ENCODE results near the gene FHAD1.
"Not testable (repeated sequence)": the region's sequence is repeated elsewhere in the genome, so short reads cannot be mapped to it uniquely, and the experiment has no call there.

The FHAD1 gene

GRCh38 chr1:15277933-15278332, 30.9 kb downstream of the FHAD1 start:
- no peak for DNase-seq

DNA sequence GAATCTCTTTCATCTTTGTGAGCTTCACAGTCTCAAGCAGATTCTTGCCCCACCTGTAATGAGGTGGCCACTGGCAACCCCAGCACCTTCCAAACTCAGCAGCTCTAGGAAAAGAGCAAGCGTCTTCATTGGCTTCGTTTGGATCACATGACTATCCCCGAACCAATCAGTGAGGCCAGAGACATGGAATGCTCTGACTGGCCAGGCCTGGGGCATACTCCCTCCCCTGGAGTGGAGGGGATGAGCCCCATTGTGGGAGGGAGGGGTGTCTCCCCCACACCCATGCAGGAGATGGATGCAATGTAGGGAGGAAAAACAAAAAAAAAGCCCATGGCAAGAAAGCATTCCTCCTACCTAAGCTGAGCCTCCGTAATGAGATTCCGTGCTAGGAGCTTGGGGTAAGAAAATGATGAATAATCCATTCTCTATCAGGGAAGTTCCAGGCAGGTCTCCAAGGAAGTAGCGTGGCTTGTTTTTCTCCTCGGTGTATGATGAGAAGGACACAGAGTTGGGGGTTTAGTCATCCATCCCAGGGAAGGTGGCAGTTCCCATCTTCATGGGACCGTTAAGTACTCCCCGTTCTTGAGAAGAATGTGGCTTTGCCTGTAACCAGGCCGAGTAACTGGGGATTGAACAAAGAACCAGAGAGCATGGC, 32.7 kb downstream of the FHAD1 start:
- no peak for DNase-seq

- no peak for DNase-seq
Observed at GRCh38 chr1:15280416-15280815, 33.4 kb downstream of the FHAD1 start.

DNA sequence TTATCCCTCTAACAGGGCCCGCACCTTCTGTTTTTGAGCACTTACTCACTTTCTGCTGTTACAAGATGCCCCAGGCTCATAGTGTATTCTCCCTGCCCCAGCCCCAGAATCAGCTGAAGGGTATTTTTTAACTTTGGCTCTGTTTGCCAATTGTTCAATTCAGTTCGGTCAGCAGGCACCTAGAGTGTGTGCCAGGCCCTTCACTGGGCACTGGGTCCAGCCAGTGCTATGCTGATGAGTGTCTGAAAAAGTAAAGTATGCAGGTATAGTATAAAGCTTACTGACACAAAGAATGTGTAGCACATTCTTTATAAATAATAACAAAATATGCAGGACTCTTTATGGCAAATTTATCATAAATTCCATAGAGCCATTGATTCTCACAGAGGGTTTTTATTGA, 35.0 kb downstream of the FHAD1 start:
- no peak for DNase-seq

DNA sequence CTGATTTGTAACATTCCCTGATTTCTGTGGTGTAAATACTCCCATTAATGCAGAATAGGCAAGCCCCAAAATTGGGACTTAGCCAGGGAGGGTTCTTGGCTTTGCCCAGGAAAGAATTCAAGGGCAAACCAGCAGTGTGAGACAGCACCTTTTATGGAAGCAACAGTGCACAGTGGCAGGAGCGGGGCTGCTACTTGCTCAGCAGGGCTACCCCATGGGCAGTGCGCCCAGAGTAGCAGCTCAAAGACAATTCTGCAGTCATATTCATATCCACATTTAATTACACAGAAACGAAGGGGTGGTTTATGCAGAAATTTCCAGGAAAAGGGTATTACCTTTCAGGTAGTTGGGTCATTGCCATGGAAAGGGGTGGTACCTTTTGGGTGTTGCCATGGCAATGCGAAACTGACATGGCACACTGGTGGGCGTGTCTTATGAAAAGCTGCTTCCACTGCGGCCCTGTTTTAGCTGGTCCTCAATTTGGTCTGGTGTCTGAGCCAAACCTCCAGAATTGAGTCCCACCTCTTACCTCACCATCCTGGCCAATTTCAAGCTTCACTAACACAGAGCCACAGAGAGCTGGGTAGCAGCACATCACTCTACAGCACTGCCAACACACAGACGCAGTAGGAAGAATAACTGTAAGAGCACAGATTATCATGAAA, 35.9 kb downstream of the FHAD1 start:
- peak; percentile 8 for DNase-seq

GRCh38 chr1:15283526-15283925, 36.5 kb downstream of the FHAD1 start:
- DNase-seq: peak; percentile 48

DNA sequence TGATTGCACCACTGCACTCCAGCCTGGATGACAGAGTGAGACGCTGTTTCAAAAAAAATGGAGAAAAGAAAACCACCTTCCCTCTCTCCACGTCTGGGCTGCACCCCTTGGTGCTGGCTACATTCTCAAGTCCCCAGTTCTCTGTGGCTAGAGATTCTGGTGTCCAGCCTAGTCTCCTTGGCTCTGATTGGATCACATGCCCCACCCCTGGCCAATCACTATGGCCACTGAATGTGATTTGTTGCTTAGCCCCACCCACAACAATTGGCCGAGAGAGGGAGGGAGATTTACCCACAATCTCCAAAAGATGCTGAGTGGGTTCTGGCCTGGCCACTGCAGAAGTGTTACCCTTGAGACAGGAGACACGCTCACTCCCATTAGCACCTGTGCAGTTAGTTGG, 39.4 kb downstream of the FHAD1 start:
- no peak for DNase-seq

DNA sequence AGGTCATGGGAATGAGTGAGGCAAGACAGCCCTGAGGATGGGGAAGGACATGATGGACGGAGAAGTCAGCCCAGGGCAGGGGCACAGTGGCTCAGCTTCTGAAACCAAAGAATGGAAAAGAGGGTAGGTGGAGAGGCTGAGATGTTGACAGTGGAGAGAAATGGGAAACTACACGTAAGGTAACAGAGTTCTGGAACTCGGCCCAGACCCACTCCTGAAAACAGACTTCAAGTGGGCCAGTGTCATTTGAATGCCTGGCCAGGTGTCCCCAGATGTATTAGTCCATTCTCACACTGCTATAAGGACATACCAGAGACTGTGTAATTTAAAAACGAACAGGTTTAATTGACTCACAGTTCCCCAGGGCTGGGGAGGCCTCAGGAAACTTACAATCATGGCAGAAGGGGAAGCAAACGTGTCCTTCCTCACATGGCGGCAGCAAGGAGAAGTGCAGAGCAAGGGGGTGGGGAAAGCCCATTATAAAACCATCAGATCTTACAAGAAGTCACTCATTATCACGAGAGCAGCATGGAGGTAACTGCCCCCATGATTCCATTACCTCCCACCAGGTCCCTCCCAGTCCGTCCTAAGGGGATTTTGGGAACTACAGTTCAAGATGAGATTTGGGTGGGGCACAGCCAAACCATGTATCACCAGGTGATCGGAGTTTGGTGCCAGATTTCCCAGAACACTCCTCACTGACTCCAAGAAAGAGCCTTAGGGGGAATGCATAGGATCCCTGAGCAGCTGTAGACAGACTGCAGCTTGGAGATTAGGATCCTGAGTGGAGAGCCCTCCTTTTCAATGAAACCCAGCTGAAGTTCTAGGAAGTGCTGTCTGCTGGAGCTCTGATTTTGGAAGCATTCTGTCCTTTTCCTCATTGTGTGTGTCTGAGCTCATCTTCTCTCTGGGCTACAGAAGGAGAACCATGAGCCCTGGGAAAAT, 40.3 kb downstream of the FHAD1 start:
- no peak for DNase-seq

DNA sequence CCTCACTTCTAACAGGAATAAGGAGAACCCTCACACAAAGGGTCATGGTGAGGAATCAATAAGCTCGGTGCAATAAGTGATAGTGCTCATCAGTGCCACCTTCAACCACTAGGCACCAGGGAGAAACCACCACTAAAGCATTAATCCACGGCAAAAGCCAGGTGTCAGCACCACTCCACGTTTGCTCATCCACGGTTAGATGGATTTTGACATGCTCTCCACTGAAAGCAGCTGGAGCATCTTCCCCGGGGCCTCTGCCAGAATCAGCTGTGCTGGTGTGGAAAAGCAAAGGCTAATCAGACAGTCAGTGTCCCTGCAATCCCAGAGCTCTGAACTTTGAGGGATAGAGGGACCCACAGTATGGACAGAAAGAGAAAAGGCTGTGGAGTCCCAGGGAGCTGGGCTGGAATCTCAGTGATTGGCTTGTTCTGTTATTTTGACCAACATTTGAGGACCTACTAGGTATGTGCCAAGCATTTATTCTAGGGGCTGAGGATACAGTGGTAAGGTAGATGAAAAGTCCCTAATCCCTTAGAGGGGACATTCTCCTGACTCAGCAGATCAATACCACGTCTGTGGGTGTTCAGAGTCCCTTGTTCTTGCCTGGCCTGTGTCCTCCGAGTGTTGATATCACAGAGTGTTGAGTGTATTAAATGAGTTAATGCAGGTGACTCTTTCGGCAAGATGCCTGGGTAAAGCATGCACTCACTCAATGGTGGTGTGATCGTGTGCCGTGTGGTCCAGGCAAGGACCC, 41.3 kb downstream of the FHAD1 start:
- DNase-seq: peak; percentile 81

GRCh38 chr1:15289251-15289651, 42.2 kb downstream of the FHAD1 start:
- no peak for DNase-seq

DNA sequence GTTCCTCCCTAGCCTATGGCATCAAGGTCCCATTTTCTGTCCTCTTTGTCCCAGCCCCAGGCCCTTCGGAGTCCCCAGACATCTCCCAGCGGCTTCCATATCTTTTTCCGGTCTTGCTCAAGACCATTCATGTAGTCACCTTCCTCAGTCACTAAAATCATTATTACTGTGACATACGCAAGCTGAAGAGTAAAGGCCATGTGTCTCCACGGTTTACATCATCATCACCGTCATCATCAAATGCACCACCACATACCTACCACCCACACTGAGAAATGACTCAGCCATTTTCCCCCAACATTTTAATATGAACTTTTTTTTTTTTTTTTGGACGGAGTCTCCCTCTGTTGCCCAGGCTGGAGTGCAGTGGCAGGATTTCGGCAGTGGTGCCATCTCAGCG, 43.4 kb downstream of the FHAD1 start:
- no peak for DNase-seq

DNA sequence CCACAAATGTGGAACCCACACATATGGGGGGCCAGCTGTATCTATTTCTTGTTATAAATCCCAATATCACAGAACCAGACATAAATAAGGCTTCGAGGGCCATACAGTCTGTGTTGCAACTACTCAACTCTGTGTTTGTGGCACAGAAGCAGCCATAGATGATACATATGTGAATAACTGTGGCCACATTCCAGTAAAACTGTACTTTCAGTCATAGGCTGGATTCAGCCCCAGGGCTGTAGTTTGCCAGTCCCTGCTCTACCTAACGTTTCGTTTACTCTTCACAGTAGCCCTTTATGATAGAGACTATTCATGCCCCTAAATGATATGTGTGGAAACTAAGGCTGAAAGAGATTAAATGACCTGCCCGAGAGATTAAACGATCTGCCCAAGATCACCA, 48.7 kb downstream of the FHAD1 start:
- no peak for DNase-seq

GRCh38 chr1:15296585-15297321, 49.7 kb downstream of the FHAD1 start:
- DNase-seq: peak; percentile 7

DNA sequence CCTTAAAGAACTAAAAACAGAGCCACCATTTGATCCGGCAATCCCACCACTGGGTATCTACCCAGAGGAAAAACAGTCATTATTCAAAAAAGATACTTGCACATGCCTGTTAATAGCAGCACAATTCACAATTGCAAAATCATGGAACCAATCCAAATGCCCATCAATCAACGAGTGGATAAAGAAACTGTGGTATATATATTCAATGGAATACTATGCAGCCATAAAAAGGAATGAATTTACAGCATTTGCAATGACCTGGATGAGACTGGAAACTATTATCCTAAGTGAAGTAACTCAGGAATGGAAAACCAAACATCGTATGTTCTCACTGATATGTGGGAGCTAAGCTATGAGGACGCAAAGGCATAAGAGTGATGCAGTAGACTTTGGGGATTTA, 51.0 kb downstream of the FHAD1 start:
- DNase-seq: not testable (repeated sequence)

DNA sequence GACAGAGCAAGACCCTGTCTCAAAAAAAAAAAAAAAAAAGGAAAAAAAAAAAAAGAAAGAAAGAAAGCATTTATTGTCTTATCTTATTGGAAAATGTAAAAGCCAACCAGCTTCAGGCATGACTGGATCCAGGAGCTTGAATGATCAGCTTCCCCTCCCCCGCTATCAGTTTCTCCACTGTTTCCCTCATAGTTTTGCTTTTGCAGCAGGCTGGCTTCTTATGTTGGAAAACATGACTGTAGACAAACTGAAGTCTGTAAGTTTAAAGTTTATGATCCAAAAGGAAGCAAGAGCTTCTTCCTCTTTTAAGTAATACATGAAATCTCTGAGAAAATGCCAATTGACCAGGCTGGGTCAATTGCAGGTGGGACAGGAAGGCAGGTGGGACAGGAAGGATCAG, 52.2 kb downstream of the FHAD1 start:
- no peak for DNase-seq

DNA sequence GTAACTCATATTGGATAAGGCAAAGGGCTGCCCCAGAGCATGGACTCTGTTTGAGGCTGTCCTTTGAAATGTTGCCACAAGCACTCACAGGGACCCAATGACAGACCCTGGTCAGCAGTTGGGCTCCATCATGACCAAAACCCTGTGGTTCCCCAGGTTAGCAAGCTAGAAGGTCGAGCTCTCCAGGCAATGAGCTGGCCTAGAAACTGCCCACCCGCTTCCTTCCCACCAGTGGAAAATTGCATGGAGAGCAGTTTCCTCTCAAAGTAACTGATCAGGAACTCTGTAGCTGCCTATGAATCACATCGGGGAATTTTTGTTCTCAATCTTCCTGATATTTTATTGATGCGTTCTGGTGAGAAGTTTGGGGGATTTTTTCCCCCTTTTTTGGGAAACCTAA, 52.8 kb downstream of the FHAD1 start:
- DNase-seq: no peak

DNA sequence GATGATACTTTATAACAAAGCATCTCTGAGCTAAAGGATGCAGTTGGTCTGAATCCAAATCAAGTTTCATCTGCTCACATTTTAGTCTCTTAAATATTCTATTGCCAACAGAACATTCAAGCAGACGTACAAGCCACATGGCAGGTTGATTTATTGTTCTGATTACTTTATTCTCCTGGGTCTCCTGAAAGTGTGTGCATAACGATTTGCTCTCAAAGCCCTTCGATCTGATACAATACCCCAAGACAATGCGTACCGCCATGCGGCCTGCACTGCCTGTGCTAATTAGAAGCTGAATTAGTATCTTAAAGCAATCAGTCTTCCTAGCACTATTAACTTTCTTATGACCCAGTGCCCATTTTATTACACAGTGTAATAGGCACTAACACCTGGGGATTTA, 56.9 kb downstream of the FHAD1 start:
- no peak for DNase-seq

DNA sequence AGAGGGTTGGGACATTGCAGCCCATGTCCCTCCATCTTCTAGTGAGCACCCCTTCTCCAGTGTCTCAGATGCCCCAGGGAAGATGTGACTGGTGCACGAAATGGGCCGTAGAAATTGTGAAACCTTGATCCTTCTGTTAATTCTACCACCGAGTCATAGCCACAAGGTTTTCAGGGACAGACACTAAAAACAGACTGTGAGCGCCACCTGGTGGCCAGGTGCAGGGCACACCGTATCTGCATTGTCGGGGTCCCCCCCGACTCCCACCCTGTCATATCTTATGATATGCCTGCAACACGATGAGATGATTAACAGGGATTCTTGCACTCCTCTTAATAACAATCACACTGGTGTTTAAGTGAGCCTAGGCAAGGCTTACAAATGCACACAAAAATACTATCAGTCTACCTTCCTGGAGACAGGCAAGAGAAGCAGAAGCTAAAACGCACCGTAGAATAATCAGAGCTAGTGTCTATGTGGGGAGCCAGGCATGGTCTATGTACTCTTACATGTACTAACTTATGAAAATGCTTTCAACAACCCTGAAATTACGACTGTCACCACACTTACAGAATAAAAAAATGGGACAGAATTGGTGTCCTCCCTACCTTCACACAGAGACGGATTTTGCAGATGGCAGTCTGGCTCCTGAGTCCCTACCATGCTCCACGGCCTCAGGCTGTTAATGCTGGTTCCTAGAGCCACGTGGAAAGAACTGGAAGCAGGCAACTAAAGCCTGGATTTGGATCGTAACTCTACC, 57.9 kb downstream of the FHAD1 start:
- peak; percentile 79 for DNase-seq

- DNase-seq: no peak
Observed at GRCh38 chr1:15305468-15305770, 58.4 kb downstream of the FHAD1 start.

- not testable (repeated sequence) for DNase-seq
Observed at GRCh38 chr1:15306352-15306751, 59.3 kb downstream of the FHAD1 start.

- DNase-seq: peak; percentile 87
Observed at GRCh38 chr1:15308135-15308534, 61.1 kb downstream of the FHAD1 start.

GRCh38 chr1:15308621-15309027, 61.6 kb downstream of the FHAD1 start:
- DNase-seq: peak; percentile 55
